ENCODE results near the gene ALAS1.
A peak's percentile ranks its signal among the peaks of the same experiment; 100 is the strongest.
"Not testable (repeated sequence)": the region's sequence is repeated elsewhere in the genome, so short reads cannot be mapped to it uniquely, and the experiment has no call there.

Gene ALAS1

DNA sequence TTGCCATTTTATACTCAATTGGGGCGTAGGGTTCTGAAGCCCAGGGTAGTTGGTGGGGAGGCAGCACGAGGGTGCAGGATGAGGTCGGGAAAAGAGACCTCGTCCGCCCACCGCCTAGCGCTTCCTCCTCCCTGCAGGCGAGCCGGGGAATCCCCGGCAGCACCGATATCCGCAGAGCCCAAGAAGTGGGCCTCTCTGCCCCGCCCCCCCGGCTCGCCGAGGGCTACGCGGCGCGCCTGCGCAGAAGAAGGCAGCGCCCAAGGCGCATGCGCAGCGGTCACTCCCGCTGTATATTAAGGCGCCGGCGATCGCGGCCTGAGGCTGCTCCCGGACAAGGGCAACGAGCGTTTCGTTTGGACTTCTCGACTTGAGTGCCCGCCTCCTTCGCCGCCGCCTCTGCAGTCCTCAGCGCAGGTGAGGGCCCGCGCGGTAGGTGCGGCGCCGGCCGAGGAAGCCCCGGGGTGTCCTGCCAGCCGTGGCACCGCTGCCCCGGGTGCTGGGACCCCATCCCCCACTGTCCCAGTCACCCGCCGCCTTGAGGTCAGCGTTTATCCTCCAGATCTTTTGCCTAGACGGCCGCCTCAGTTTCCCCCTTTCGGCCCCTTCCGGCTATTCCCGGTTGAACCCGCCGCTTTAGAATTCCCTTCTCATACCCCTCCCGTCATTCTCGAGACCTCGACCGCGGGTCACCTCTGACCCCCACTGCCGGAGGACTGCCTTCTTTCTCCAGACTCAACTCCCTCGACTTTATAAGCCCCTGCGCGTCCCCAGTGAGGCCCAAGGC, at the start of gene ALAS1:
ALAS1 (plus strand) TSS at position 319 of the 784 bp plus-strand sequence. CDS start 1,082 bp downstream, outside the sequence.
- peak; percentile 93 for DNase-seq (ENCODE audit: low read depth)

DNA sequence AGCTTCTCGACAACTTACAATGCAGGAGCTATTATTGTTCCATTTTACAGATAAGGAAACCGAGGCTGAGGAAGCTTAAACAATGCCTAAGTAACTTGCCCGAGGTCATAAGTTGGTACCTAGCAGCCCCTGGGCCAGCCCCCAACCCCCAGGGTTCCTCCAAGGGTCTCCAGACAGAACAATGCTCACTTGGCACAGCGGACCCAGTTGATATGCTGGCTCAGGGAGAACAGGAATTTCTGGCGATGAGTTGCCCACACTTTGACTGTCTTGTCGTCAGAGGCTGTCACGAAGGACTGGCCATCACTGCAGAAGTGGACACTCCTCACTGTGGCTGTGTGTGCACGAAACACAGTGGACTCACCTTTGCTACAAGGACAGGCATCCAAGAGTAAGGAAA, 48.9 kb upstream of the ALAS1 start:
- DNase-seq (ENCODE audit: low read depth): no peak

DNA sequence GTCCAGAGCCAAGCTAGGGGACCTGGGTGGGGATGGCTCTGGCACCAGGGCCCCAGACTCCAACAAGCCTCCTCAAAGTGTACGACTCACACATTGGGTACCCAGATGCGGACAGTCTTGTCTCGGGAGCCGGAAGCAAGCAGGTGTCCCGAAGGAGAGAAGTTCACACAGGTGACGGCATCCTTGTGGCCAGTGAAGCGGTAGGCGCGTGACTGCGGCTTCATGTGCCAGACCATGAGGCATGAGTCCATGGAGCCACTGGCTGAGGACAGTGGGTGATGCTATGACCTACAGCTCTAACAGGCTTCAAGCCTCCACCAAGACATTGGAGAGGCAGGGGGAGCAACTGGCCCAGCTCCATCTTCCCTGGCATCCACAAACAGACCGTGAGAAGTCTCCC, 48.2 kb upstream of the ALAS1 start:
- no peak for DNase-seq (ENCODE audit: low read depth)

DNA sequence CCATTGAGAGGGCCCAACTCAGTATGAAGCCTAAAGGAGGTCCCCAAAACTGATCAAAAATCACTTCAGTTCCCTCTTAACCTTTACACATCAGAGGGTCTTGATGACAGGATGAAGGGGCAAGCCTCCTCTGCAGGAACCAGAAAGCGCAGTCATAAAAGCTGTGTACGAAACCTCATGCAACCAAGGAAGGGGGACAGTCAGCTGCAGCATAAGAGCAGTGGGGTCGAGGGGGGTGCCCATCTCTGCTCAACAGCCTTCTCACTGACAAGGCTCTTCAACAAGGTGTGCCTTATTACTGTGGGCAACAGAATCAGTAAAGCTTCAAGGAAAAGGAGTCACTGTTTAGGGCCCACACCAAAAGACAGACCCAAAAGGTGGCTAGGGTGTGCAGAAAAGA, 47.6 kb upstream of the ALAS1 start:
- no peak for DNase-seq (ENCODE audit: low read depth)

DNA sequence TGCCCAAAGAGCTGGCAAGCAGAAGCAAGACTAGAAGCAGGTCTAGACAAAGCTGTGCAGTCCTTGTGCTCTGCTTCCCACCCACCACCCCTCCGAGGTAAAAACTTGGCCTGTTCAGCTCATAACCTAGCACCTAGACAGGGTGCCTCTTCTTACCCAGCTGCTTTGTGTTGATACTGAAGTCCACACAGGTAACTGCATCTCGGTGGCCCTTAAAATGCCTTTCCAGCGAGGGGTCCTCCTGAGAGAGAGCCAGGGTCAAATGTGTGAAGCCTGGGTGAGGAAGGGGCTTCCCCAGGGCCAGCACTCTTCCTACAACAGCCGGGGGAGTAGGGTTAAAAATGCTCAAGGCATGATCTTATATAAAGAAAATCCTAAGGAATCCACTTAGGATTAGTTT, 47.1 kb upstream of the ALAS1 start:
- no peak for DNase-seq (ENCODE audit: low read depth)

DNA sequence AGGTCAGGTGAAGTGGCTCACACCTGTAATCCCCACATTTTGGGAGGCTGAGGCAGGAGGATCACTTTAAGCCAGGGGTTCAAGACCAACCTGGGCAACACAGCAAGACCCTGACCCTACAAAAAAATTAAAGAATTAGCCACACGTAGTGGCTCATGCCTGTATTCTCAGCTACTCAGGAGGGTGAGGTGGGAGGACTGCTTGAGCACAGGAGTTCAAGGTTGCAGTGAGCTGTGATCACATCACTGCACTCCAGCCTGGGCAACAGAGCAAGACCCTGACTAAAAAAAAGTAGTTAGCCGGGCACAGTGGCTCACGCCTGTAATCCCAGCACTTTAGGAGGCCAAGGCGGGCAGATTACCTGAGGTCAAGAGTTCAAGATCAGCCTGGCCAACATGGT, 46.0 kb upstream of the ALAS1 start:
- not testable (repeated sequence) for DNase-seq (ENCODE audit: low read depth)

DNA sequence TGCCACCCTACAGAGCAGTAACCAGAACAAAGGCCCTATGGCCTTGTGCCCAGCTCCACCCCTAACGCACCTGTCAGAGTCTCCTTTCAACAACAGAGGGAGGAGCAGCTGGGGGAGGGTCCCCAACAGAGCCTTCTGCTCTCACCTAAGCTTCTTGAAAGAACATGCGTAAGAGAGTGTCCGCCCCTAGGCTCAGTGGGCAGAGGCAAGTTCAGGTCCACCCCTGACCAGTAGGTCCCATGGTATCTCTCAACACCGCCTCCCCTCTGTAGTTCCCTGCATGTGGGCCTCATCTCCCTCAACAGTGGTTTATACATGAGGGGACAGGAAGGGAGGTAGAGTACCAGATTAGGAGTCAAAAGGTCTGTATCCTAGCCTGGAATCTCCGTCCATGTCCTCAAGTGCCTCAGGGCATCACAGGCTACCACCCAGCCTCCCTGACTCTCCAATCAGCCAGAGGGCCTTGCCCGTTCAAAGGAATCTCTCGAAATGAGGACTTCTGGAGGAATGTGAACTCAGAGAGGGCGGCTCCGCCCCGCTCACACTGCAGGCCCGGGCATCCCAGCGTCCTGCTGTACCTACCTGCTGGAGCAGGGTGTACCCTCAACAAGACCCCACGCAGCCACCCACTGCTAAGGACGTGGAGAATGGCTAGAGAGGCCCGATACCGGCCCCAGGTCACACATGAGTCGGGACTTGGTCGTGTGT, 44.4 kb upstream of the ALAS1 start:
- no peak for DNase-seq (ENCODE audit: low read depth)

DNA sequence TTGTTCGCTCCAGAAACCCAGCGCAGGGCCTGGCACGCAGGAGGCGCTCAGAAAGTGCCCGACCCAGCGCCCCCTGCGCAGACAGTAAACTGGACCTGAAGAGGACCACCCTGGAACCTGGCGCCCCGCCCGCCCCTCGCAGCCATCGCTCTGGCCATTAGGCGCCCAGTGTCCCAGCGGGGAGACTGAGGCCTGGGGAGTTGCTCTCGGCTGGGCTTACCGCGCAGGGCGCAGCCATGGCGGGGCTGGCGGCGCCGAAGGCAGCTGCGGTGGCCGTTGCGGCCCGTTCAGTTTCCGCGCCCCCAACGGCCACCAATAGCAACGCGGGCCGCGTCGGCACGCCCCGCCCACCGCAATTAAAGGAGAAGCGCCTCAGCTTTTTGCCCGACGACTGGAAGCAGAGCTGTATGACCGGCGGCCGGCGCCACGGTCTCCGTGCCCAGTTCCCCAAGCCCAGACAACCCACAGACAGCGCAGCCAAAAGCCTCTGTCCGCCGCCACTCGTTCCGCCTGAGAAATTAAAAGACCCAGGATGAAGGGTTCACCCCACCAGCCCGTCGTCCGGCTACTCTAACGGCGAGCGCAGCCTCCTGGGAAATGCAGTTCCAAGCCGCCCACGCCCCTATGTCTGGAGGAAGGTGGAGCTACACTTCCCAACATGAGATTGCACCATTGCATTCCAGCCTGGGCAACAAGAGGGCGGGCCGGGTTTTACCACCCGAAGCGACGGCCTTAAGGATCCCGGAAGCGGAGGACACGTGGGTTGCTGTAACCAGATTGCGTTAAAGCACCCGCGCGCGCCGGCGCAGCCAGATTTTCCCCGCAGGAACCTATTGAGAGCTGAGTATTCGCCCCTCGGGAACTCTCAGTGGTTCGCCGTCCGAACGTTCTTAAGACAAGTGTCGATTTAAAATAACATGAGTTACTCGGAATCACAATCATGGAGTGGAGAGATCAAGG, 43.5 kb upstream of the ALAS1 start, which contains the start of gene POC1A:
POC1A (minus strand) TSS at position 289 of the 960 bp plus-strand sequence; CDS start at position 238, 51 bp downstream.
- peak; percentile 80 for DNase-seq (ENCODE audit: low read depth)

DNA sequence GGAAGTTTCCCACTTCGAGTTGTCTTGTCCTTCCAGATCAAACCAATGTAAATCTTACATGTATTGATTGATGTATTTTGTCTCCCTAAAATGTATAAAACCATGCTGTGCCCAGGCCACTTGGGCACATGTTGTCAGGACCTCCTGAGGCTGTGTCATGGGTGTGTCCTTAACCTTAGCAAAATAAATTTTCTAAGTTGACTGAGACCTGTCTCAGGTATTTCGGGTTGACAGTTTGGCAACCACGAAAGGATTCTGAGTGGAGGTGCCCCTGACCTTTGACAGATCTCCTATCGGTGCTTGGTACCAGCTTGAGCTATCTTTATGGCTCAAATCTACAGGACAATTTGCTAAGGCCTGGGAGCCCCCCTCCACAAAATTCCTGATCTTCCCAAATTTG, 42.0 kb upstream of the ALAS1 start:
- DNase-seq (ENCODE audit: low read depth): no peak

DNA sequence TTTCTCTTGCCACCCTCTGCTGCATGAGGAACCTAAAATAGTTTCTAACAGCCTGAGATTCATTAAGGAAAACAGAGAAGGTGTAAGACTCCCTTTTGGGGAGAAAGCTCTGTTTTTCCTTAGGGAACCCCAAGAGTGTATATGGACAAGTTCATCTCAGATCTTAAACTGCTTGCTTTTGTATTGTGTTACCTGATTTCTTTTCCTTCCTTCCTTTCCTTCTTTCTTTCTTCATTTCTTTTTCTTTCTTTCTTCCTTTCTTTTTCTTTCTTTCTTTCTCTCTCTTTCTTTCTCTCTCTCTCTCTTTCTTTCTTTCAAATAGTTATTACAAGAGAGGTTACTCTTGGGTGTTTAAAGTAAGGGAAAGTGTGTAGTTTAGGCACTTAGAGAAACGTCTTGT, 38.5 kb upstream of the ALAS1 start:
- no peak for DNase-seq (ENCODE audit: low read depth)

DNA sequence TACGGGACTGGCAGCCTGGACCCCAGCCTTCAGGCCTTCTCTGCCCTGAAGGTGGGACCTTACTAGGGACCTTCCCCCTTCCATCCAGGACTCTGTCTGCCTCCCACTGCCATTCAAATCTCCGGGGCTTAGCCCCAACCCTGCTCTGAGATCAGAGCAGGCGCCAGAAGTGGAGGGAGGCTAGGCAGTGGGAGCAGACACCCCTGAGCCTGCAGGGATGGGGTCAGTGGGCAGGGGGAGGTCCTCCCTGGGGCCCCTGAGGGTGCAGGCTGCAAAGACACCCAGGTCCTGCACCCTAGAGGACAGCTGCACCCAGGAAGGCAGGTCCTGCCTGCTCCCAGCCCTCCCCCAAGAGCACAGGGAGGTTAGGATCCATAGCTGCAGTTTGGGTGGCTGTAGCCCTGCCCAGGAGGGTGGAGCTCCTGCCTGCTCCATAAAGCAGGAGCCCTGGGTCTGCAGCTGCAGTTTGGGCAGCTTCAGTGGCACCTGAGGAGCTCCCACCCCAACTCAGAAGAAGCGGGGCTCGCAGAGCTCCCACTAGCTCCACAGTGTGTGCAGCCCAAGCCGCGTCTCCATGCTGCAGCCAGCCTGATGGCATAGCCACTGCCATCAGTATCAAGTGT, 35.6 kb upstream of the ALAS1 start:
- DNase-seq (ENCODE audit: low read depth): no peak

DNA sequence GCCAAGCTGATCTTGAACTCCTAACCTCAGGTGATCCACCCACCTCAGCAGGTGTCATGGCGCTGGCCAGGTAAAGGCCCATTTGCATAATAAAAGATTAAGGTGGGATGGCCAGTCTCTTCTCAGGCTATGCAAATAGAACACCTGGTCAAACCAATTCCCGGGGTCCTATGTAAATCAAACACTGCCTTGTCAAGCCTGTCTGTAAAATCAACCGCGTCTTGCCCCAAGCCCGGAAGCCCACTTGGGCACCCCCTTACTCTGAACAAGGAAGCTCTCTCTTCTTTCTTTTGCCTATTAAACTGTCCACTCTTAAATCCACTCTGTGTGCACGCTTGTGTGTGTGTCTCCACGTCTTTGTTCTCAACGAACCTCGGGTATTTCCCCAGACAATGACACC, 30.7 kb upstream of the ALAS1 start:
- DNase-seq (ENCODE audit: low read depth): no peak

DNA sequence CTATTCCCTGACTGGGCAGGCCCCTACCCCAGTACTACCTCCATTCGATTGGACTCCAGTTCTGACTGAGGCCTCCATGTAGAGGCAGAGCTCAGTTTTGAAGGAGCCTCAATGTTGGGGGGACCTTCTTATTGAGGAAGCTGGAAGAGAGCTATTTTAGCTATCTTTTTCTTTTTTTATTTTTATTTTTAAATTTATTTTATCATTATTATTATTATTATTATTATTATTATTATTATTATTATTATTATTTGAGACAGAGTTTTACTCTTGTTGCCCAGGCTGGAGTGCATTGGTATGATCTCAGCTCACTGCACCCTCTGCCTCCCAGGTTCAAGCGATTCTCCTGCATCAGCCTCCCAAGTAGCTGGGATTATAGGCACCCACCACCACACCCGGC, 27.7 kb upstream of the ALAS1 start:
- DNase-seq (ENCODE audit: low read depth): not testable (repeated sequence)

DNA sequence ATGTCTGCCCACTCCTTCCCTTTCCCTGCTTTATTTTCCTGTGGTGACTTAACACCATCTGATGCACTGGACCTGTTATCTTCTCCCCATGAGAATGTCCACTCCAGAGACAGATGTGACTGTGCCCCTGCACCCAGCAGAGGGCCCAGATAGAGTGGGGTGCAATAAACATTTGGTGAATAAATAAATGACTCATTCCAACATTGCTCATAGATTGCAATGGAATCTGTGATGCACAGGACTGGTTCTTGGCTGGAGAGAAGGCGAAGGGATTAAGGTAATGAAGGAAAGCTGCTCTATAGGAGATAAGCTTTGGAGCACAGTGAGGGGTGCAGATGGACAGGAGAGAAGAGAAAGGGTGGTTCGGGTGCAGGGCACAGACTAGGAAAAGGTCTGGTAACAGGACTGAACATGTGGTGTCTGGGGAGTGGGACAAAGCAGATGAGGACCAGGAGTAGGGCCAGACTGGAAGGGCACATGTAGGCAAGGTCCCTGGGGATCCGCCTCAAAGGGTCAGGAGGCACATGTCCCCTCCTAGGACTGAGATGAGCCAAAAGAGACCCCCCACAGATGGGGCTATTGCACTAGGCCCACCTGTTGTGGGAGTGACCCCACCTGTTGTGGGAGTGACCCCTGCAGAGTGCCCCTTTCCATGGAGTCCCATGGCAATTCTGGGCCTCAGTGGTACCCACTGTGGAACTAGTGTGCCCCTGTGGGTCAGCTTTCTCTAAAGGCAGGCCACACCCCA, 26.3 kb upstream of the ALAS1 start:
- no peak for DNase-seq (ENCODE audit: low read depth)

DNA sequence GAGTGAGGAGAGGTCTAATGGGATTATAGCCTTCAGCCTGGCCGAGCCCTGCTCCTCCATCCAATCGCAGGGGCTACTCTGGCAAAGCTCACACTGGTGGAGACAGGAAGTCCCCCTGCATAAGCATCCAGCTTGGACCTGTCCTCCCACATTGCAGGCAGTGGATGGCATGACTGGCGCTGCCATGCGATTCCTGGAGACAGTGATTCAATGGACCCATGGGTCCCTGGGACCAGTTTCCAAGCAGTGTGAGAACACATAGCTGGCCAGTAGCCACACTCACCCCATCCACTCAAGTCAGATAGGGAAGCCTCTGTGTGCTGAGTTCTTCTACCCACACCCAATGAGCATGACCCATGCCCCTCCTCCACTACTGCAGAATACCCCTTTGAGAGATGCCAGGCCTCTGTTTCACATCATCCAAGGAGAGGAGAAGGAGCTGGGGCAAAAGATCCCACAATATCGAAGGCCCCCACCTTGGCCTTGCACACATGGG, 25.6 kb upstream of the ALAS1 start:
- no peak for DNase-seq (ENCODE audit: low read depth)

DNA sequence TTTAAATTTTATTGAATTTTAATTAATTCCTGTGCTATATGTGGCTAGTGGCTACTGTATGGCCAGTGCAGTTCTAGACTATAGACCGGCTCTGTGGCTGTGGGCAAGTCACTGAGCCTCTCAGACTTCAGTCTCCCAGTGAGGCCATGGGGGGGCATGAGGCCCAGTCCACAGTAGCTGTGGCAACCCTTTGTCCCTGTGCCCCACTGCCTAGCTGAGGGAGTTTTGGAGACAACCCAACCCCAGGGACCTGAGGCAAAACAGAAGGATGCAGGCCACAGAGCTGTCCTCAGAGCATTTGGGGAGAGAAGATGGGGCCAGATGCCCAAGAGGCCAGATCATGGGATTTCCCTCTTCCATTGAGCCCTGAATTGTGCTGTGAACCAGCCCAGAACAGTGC, 24.9 kb upstream of the ALAS1 start:
- no peak for DNase-seq (ENCODE audit: low read depth)

DNA sequence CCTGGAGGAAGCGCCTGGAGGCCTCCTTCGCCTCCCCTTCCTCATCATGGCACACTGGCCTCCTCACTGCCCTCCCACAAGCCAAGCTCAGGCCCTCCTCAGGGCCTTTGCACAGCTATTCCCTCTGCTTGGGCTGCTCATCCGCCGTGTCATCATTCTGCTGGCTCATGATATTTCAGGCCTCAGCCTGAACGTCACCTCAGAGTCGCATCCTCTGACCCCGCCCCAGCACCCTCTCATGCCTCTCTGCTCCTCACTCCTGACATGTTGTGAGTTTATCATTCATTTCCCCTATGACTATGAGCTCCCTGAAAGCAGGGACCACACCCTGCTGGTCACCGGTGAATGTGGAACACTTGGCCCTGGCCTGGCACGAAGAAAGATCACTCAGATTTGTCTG, 23.1 kb upstream of the ALAS1 start:
- DNase-seq (ENCODE audit: low read depth): no peak

DNA sequence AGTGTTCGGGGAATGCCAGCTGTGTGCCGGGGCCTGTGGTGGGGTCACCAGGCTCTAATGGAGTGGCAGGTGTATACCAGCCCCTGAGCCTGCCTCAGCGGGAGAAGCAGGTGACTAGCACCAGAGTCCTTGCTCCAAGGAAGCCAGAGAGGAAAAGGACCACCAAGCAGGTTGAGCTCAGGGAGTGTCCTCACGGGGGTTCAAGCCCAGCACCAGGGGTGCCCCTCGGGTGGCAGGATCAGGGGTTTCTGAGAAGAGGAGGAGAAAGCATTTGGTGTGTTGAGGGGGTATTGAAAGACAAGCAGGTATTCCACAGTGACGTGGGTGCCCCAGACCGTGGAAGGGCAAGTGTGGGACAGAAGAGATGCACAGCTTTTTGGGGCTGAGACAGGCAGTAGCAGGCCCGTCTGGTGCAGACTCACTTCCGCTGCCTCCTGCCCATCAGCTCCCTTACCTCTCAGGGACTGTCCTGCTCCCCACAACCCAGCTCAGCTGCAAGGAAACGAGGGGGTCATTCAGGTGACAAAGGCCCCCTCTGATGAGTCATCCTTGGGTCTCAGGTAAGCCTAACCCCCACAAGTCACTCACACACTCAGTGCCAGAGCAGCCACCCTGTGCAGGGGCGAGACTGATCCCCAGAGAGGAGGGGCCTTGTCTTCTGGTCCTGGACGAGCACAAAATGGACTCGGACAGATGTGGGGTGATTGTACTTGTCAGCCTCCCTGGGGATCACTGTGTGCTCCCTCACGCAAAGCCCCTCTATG, 22.4 kb upstream of the ALAS1 start:
- DNase-seq (ENCODE audit: low read depth): no peak

DNA sequence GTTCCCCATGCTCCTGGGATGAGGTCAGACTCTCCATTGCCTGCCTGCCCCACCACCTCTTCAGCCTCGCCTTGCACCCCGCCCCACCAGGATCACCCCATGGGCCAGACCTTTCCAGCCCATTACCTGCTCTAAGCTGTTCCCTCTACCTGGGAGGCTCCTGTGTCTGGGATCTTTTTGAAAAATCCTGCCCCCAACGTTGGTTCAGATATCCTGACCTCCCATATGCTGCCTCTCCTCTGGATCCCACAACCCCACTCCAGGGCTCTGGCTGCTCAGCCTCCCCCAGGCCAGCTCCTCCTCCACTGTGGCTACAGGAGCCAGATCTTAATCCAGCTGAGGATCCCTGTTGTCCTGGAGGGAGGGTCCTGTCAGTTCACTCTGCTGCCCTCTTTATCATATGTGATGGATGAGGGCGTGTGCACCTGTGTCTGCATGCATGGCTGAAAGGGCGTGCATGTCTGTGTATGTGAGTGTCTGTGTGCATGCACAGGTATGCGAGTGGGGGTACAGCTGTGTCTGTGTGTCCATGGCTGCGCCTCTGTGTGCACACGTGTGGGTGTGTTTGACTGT, 21.7 kb upstream of the ALAS1 start:
- DNase-seq (ENCODE audit: low read depth): no peak
